Measurements from ENCODE around the gene LRP8.

GRCh38 chr1:53210954-53211353 is 116.9 kb downstream of the LRP8 start:
- TF ChIP-seq CTCF (IDR thresholded peaks at IDR 0.05; ENCODE audit: insufficient read depth, low read depth, low read length) (no peak), EZH2 (IDR thresholded peaks at IDR 0.05; ENCODE audit: insufficient read depth, low read length) (no peak)

All from astrocyte (in vitro differentiated cells and primary cell).